ENCODE data around the gene XYLT1. TPM values are rescaled to one million over a fixed set of nuclear protein-coding genes. Genes with fewer than 3 reads are reported as not detected.
A peak's percentile ranks its signal among the peaks of the same experiment; 100 is the strongest.

The XYLT1 gene
- total and polyA plus RNA-seq, 2 of the 13 experiments (the other 11 are each of a cell fraction or from before 2014, with no cell fraction given): not detected

DNA sequence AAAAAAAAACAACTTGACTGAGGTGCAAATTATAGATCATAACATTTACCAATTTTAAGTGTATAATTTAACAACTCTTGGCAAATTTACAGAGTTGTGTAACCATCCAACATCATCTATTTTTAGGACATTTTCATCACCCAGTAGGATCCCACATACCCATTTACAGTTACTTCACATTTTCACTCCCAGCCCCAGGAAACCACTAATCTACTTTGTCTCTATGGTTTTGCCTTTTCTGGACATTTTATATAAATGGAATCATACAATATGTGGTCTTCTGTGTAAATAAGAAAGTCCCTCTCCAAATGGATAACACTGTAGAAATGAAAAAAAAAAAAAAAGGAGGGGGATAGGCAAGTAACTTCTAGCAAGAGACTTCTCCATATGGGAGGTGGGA lies 26.1 kb upstream of the XYLT1 start:
- POLR2A ChIA-PET: no interaction called here
- Histone ChIP-seq H3K27me3 (ENCODE audit: control insufficient read depth in 1 of 2, insufficient read depth in 2 of 2, low read length in 2 of 2) (peaks cover 0 to 4% of the 10 kb centered on the region in 2 experiments; a peak in 1 of 5 replicates), H2AFZ (ENCODE audit: low read length) (no peak overlapping the region), H4K20me1 (ENCODE audit: insufficient read depth, low read length) (no peaks in the 10 kb centered on the region), H3K4me3 (replicated peaks in 1 of 3; ENCODE audit: insufficient read depth in 1 of 3, low read depth in 2 of 3, low read length in 3 of 3) (no peak overlapping the region), H3K9me3 (ENCODE audit: low read length) (no peaks in the 10 kb centered on the region), H3K4me1 (ENCODE audit: insufficient read depth, low read length) (no peaks in the 10 kb centered on the region), H3K27ac (ENCODE audit: extremely low read length, insufficient read depth, low read length) (no peak overlapping the region), H3K4me2 (ENCODE audit: low read depth, low read length) (no peak overlapping the region), H3K36me3 (replicated peaks in 1 of 2; ENCODE audit: control insufficient read depth in 1 of 2, insufficient read depth in 2 of 2, low read length in 2 of 2) (no peaks in the 10 kb centered on the region), H3K79me2 (ENCODE audit: insufficient read depth, low read length) (no peaks in the 10 kb centered on the region), H3K9ac (ENCODE audit: insufficient read depth, low read depth, low read length) (no peak overlapping the region)
- BruUV-seq (replicated peaks): no TSS peak
- FAIRE-seq (no peak), ATAC-seq (no peak), DNase-seq (ENCODE audit: low spot score) (no peak)
- TF ChIP-seq GLI4 (CRISPR knock-in tag; IDR thresholded peaks at IDR 0.05; ENCODE audit: borderline replicate concordance): no peak
- TF ChIP-seq, protein P1, sequence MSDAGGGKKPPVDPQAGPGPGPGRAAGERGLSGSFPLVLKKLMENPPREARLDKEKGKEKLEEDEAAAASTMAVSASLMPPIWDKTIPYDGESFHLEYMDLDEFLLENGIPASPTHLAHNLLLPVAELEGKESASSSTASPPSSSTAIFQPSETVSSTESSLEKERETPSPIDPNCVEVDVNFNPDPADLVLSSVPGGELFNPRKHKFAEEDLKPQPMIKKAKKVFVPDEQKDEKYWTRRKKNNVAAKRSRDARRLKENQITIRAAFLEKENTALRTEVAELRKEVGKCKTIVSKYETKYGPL (CRISPR knock-in tag; IDR thresholded peaks at IDR 0.05): no peak
- intact Hi-C loops (cut with micrococcal nuclease; ENCODE audit: unreplicated experiment): no loop called here
- in situ Hi-C loops (cut with HindIII; ENCODE audit: extremely low pct_ligation_motif_present, low pct_unique_long_range_greater_than_20kb): no loop called here
- CTCF ChIA-PET (ENCODE audit: low intra/inter-chr PET ratio, low total read pairs): no interaction called here

DNA sequence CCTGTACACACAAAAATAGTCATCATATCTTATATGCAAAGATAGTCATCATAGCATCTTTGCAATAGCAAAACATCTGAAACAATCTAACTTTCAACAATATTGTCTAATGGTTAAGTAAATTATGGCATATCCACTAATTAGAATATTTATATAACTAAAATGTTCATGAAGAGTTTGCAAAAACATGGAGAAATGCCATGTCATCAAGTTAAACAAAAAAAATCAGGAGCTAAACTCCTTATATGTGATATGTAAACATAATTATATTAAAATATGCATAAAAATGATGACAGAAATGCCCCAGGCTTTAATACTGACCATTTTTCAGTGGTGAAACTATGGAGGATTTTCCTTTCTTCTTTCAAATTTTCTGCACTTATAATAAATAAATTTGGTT lies 22.3 kb upstream of the XYLT1 start:
- Histone ChIP-seq H3K27me3 (ENCODE audit: control insufficient read depth in 1 of 2, insufficient read depth in 2 of 2, low read length in 2 of 2) (no peaks in the 10 kb centered on the region), H4K20me1 (ENCODE audit: insufficient read depth, low read length) (no peaks in the 10 kb centered on the region), H3K9ac (ENCODE audit: insufficient read depth, low read depth, low read length) (no peak overlapping the region), H3K4me1 (ENCODE audit: insufficient read depth, low read length) (no peaks in the 10 kb centered on the region), H3K79me2 (ENCODE audit: insufficient read depth, low read length) (no peaks in the 10 kb centered on the region), H3K36me3 (replicated peaks in 1 of 2; ENCODE audit: control insufficient read depth in 1 of 2, insufficient read depth in 2 of 2, low read length in 2 of 2) (no peaks in the 10 kb centered on the region), H2AFZ (ENCODE audit: low read length) (no peak overlapping the region), H3K4me2 (ENCODE audit: low read depth, low read length) (no peak overlapping the region), H3K4me3 (replicated peaks in 1 of 3; ENCODE audit: insufficient read depth in 1 of 3, low read depth in 2 of 3, low read length in 3 of 3) (no peak overlapping the region), H3K9me3 (ENCODE audit: low read length) (no peaks in the 10 kb centered on the region), H3K27ac (ENCODE audit: extremely low read length, insufficient read depth, low read length) (no peak overlapping the region)
- in situ Hi-C loops (cut with HindIII; ENCODE audit: extremely low pct_ligation_motif_present, low pct_unique_long_range_greater_than_20kb): no loop called here
- FAIRE-seq (no peak), ATAC-seq (no peak), DNase-seq (ENCODE audit: low spot score) (no peak)
- POLR2A ChIA-PET: no interaction called here
- no TSS peak for BruUV-seq (replicated peaks)
- intact Hi-C loops (cut with micrococcal nuclease; ENCODE audit: unreplicated experiment): no loop called here
- CTCF ChIA-PET (ENCODE audit: low intra/inter-chr PET ratio, low total read pairs): no interaction called here
- peak; percentile 68 to 84; a peak in 3 of 4 replicates for TF ChIP-seq MAFK (conservative IDR thresholded peaks at IDR 0.05 in 1 of 2, IDR thresholded peaks at IDR 0.05 in 1 of 2; ENCODE audit: low read length in 2 of 2)
- peak; percentile 74 for TF ChIP-seq MAFF (IDR thresholded peaks at IDR 0.05; ENCODE audit: low read depth, low read length)
- no peak for TF ChIP-seq EEA1 (CRISPR knock-in tag; IDR thresholded peaks at IDR 0.05; ENCODE audit: borderline replicate concordance)
- TF ChIP-seq, protein P2, sequence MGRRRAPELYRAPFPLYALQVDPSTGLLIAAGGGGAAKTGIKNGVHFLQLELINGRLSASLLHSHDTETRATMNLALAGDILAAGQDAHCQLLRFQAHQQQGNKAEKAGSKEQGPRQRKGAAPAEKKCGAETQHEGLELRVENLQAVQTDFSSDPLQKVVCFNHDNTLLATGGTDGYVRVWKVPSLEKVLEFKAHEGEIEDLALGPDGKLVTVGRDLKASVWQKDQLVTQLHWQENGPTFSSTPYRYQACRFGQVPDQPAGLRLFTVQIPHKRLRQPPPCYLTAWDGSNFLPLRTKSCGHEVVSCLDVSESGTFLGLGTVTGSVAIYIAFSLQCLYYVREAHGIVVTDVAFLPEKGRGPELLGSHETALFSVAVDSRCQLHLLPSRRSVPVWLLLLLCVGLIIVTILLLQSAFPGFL (CRISPR knock-in tag; IDR thresholded peaks at IDR 0.05): no peak
- no peak for TF ChIP-seq NFKB2 (CRISPR knock-in tag; IDR thresholded peaks at IDR 0.05; ENCODE audit: borderline replicate concordance)

All from HepG2 (cell line).